Thyroid gland (tissue), 4 donors: ENCODE results near the gene TMEM200B.

Experiments used
- POLR2A ChIP-seq, 2 donors: fragments of 450-650 bp; IDR thresholded peaks; one replicate each; pipeline ENCODE4 v1.6.1; 2017; ENCODE audit warnings: antibody characterized with exemption in 2 of 2, mild to moderate bottlenecking in 2 of 2, moderate library complexity in 1 of 2
- TF ChIP-seq, protein P1 (sequence below), 6 experiments: fragments of 200-600 bp in 3 of 6; fragments of 450-650 bp in 3 of 6; sonication (generic) in 3 of 6; IDR thresholded peaks; one replicate each; pipeline ENCODE4 v1.5.1; 2016 to 2019; ENCODE audit warnings: antibody characterized with exemption in 6 of 6, mild to moderate bottlenecking in 2 of 6, inconsistent platforms in 1 of 6, moderate library complexity in 1 of 6

DNA sequence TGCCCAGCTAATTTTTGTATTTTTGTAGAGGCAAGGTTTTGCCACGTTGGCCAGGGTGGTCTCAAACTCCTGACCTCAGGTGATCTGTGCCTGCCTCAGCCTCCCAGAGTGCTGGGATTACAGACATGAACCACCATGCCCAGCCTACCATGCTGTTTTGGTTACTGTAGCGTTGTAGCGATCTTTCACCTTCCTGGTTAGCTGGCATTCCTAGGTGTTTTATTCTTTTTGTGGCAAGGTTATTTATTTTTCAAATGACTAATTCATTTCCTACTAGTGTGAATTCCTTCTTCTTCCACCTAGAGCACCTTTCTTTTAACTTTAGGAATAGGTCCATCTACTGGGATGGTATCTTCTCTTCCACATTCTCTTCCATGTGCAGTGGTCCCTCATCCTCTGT, 29.3 kb downstream of the TMEM200B start:
- TF ChIP-seq, protein P1, sequence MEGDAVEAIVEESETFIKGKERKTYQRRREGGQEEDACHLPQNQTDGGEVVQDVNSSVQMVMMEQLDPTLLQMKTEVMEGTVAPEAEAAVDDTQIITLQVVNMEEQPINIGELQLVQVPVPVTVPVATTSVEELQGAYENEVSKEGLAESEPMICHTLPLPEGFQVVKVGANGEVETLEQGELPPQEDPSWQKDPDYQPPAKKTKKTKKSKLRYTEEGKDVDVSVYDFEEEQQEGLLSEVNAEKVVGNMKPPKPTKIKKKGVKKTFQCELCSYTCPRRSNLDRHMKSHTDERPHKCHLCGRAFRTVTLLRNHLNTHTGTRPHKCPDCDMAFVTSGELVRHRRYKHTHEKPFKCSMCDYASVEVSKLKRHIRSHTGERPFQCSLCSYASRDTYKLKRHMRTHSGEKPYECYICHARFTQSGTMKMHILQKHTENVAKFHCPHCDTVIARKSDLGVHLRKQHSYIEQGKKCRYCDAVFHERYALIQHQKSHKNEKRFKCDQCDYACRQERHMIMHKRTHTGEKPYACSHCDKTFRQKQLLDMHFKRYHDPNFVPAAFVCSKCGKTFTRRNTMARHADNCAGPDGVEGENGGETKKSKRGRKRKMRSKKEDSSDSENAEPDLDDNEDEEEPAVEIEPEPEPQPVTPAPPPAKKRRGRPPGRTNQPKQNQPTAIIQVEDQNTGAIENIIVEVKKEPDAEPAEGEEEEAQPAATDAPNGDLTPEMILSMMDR (IDR thresholded peaks at IDR 0.05): no peak
- TF ChIP-seq POLR2A (IDR thresholded peaks at IDR 0.05): no peak
